ENCODE data around the gene FAM216B. TPM values are rescaled to one million over a fixed set of nuclear protein-coding genes. Genes with fewer than 3 reads are reported as not detected.

Gene FAM216B
- total and polyA plus RNA-seq, 2 donors (not counting 1 experiment from before 2014, with no cell fraction given): under 0.01 TPM; not detected in 1

DNA sequence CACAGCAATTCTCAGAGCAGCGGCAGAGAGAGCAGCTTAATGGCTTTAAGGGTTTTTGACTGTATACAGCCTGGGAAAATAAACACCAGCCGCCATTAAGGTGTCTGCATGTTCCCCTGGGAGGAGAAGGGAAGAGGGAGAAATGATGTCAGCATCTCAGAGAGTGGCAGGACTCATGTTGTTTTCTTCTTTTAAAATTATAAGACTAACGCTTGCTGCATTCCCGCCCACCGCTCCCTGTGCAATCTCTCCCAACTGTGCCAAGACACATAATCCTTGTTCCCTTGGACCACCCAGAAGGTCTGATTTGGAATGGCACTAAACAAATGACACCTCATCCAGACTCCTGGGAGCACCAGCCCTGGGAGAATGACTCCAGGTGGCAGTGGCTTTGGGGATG lies 27.7 kb upstream of the FAM216B start:
- Histone ChIP-seq H3K4me2 (ENCODE audit: extremely low read depth, insufficient read depth, low read length) (no peak overlapping the region), H2AFZ (ENCODE audit: low read length) (peak overlapping the region; percentile 18), H3K79me2 (ENCODE audit: control insufficient read depth, insufficient read depth, low read length) (no peaks in the 10 kb centered on the region), H3K4me3 (replicated peaks in 1 of 4; ENCODE audit: control extremely low read depth in 1 of 4, insufficient read depth in 1 of 4, low read depth in 3 of 4, low read length in 4 of 4) (no peak overlapping the region), H3K9me3 (ENCODE audit: control insufficient read depth, insufficient read depth, low read depth, low read length) (no peaks in the 10 kb centered on the region), H3K9ac (ENCODE audit: insufficient read depth, low read length) (no peak overlapping the region), H3K27me3 (ENCODE audit: control insufficient read depth, insufficient read depth, low read length) (no peaks in the 10 kb centered on the region), H3K4me1 (ENCODE audit: control insufficient read depth, extremely low read depth, insufficient read depth, low read length) (no peaks in the 10 kb centered on the region), H3K27ac (ENCODE audit: insufficient read depth, low read length) (no peak overlapping the region), H3K36me3 (ENCODE audit: control insufficient read depth, insufficient read depth, low read length) (no peaks in the 10 kb centered on the region), H4K20me1 (ENCODE audit: control insufficient read depth, extremely low read depth, insufficient read depth, low read length) (no peaks in the 10 kb centered on the region)
- peak in 1 of 2 donors; percentile 42 for DNase-seq (ENCODE audit: low read depth in 2 of 2)
- no peak for TF ChIP-seq EZH2 (IDR thresholded peaks at IDR 0.05; ENCODE audit: low read length, missing control alignments)
- TF ChIP-seq, protein P1, sequence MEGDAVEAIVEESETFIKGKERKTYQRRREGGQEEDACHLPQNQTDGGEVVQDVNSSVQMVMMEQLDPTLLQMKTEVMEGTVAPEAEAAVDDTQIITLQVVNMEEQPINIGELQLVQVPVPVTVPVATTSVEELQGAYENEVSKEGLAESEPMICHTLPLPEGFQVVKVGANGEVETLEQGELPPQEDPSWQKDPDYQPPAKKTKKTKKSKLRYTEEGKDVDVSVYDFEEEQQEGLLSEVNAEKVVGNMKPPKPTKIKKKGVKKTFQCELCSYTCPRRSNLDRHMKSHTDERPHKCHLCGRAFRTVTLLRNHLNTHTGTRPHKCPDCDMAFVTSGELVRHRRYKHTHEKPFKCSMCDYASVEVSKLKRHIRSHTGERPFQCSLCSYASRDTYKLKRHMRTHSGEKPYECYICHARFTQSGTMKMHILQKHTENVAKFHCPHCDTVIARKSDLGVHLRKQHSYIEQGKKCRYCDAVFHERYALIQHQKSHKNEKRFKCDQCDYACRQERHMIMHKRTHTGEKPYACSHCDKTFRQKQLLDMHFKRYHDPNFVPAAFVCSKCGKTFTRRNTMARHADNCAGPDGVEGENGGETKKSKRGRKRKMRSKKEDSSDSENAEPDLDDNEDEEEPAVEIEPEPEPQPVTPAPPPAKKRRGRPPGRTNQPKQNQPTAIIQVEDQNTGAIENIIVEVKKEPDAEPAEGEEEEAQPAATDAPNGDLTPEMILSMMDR (conservative IDR thresholded peaks at IDR 0.05 in 1 of 2, IDR thresholded peaks at IDR 0.05 in 1 of 2; ENCODE audit: low read depth in 1 of 2, low read length in 2 of 2): no peak

DNA sequence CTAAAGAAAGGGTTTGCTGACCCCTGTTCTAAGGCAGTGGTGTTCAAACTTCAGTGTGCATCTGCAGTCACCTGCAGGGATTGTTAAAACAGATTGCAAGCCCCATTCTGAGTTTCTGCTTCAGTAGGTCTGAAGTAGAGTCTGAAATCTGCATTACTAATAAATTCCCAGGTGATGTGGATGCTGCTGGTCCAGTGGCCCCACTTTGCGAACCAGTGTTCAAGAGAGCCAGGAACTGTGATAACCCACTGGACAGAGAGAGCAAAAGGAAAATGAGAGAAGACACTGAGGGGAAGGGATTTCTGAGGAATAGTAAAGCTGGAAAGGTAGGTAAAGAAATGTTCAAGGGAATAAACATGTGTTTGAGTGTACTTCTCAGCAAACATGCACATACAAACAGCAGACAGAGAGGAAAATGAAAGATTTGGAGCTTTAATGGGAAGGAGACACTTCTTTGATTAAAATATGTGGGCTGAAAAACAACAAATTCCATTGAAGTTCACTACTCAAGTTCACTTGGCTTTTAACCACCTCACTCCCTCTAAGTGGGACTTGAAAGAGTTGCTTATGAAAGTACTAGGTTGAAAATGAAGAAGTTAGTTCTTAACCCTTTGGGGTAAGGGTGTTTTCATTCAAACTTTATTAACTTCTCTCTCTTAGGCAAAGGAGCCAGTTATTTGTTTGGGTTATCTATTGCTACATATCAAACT lies 26.4 kb upstream of the FAM216B start:
- Histone ChIP-seq H2AFZ (ENCODE audit: low read length) (no peak overlapping the region), H3K9ac (ENCODE audit: insufficient read depth, low read length) (no peak overlapping the region), H3K36me3 (ENCODE audit: control insufficient read depth, insufficient read depth, low read length) (no peaks in the 10 kb centered on the region), H3K4me3 (replicated peaks in 1 of 4; ENCODE audit: control extremely low read depth in 1 of 4, insufficient read depth in 1 of 4, low read depth in 3 of 4, low read length in 4 of 4) (no peak overlapping the region), H3K79me2 (ENCODE audit: control insufficient read depth, insufficient read depth, low read length) (no peaks in the 10 kb centered on the region), H3K4me2 (ENCODE audit: extremely low read depth, insufficient read depth, low read length) (no peak overlapping the region), H3K27me3 (ENCODE audit: control insufficient read depth, insufficient read depth, low read length) (no peaks in the 10 kb centered on the region), H4K20me1 (ENCODE audit: control insufficient read depth, extremely low read depth, insufficient read depth, low read length) (no peaks in the 10 kb centered on the region), H3K27ac (ENCODE audit: insufficient read depth, low read length) (no peak overlapping the region), H3K4me1 (ENCODE audit: control insufficient read depth, extremely low read depth, insufficient read depth, low read length) (no peaks in the 10 kb centered on the region), H3K9me3 (ENCODE audit: control insufficient read depth, insufficient read depth, low read depth, low read length) (no peaks in the 10 kb centered on the region)
- DNase-seq (ENCODE audit: low read depth in 2 of 2): no peak
- TF ChIP-seq, protein P1 (conservative IDR thresholded peaks at IDR 0.05 in 1 of 2, IDR thresholded peaks at IDR 0.05 in 1 of 2; ENCODE audit: low read depth in 1 of 2, low read length in 2 of 2): no peak
- no peak for TF ChIP-seq EZH2 (IDR thresholded peaks at IDR 0.05; ENCODE audit: low read length, missing control alignments)

DNA sequence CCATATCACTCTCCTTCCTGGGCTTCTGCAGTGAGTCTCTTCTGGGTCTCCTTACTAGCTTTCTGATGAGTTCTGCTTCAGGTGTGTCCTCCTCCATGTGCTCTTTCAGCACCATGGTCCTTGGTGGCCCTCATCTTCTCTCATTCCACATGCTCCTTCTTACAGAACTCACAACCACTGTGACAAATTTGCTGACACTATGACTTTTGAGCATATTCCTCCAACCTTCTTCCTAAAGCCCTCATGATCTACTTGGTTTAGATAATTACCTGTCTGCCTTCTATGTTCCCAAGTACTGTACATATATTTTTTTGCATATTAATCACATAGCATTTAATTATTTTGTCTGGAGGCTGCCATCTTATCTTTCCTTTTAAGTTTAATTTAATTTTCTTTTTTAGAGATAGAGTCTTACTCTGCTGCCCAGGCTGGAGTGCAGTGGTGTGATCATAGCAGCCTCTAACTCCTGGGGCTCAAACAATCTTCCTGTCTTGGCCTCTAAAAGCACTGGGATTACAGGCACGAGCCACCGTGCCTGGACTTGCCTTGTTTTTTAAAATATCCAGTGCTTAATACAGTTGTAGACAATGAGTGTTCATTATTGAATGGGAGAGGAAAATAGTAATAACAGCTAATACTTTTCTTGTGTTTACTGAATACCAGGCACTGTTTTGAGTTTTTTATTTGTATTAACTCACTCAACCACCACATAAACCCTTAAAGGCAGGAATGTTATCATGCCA lies 23.5 kb upstream of the FAM216B start:
- TF ChIP-seq EZH2 (IDR thresholded peaks at IDR 0.05; ENCODE audit: low read length, missing control alignments): no peak
- TF ChIP-seq, protein P1 (conservative IDR thresholded peaks at IDR 0.05 in 1 of 2, IDR thresholded peaks at IDR 0.05 in 1 of 2; ENCODE audit: low read depth in 1 of 2, low read length in 2 of 2): no peak
- H3K4me1 ChIP-seq (ENCODE audit: control insufficient read depth, extremely low read depth, insufficient read depth, low read length): no peaks in the 10 kb centered on the region
- no peak for DNase-seq (ENCODE audit: low read depth in 2 of 2)

More for the DNA sequence above, 23.5 kb upstream of the FAM216B start:
- H2AFZ ChIP-seq (ENCODE audit: low read length): no peak overlapping the region
- H3K79me2 ChIP-seq (ENCODE audit: control insufficient read depth, insufficient read depth, low read length): no peaks in the 10 kb centered on the region
- H3K9me3 ChIP-seq (ENCODE audit: control insufficient read depth, insufficient read depth, low read depth, low read length): no peaks in the 10 kb centered on the region
- H3K27ac ChIP-seq (ENCODE audit: insufficient read depth, low read length): no peak overlapping the region
- no peaks in the 10 kb centered on the region for H3K36me3 ChIP-seq (ENCODE audit: control insufficient read depth, insufficient read depth, low read length)
- no peak overlapping the region for H3K4me2 ChIP-seq (ENCODE audit: extremely low read depth, insufficient read depth, low read length)
- H3K27me3 ChIP-seq (ENCODE audit: control insufficient read depth, insufficient read depth, low read length): no peaks in the 10 kb centered on the region
- H3K9ac ChIP-seq (ENCODE audit: insufficient read depth, low read length): no peak overlapping the region
- H3K4me3 ChIP-seq (replicated peaks in 1 of 4; ENCODE audit: control extremely low read depth in 1 of 4, insufficient read depth in 1 of 4, low read depth in 3 of 4, low read length in 4 of 4): no peak overlapping the region
- H4K20me1 ChIP-seq (ENCODE audit: control insufficient read depth, extremely low read depth, insufficient read depth, low read length): no peaks in the 10 kb centered on the region

Measured in fibroblast of lung (primary cell).